Stimulated activated CD8-positive, alpha-beta memory T cell treated with anti-CD3 and anti-CD28 coated beads, Interleukin-4, amount 100 ng/mL, for 48 hours (primary cell): ENCODE measurements around the gene RNASE13.

Experiments used
- DNase-seq: peaks from one replicate; pipeline ENCODE4 v3.0.0-alpha.2; 2020

Gene RNASE13

DNA sequence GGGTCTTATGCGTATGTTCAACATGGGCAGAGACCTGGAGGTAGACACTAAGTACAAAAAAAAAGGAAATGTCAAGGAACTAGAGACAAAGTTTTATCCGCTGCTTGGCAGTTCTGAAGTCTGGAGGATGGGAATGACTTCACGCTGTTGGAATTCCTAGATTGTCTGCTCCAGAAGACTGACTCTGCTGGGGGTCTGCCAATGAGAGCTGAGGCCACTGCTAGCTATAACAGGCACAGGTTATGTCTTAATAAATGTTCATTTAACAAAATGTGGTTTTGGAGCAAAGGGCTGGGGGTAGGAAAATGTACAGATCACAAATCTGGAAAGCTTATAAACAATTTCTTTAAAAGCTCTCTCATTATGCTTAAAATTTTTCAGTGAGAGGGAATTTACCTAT is 28.9 kb upstream of the RNASE13 start:
- no peak for DNase-seq

DNA sequence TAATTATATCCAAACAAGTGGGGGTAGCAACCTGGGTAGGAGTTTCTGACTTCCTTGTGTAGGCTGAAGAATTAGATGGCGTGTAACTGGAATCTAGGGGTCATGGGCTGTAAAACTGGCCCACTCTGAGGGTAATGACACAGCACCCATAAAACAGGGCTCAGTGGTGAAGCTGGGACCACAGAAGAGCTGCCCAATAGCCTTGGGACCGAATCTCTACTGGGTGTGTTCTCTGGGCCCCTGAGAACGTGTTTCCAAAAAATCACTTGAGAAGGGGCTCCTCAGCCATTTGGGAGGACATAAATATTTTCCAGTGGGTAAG is 26.7 kb upstream of the RNASE13 start:
- no peak for DNase-seq

DNA sequence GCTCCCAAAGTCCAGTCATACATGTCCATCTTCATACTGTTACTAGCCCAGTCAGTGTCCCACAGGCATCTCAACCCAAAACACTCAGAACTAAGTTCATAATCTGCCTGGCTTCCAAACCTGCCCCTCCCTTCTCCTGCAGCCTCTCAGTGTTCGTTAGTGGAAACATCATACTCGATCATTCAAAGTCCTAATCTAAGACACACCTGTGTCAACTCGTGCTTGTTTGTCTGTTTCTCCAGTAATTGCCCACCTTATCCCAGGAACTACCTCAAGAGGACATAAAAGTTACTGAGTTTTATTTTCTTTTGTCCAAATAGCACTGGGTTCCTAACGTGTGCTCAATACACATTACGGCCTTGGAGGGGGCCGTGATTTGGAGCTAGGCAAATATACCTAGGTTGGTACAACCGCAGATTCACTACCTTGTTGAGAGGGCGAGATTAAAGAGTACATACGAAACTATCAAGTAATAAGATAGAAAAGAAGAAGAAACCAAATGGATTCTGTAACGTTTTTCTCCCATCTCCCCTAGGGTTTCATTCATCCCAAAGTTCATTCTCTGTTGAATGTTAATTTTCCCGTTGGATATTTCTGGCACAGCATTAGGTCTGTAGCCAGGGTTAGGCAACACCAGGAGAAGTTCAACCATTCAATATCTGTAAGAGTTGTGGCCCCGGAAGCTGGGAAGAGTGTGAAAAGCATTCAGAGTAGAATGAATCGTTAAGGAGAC is 26.2 kb upstream of the RNASE13 start:
- DNase-seq, result no peak

GRCh38 chr14:21059842-21060613 is 25.4 kb upstream of the RNASE13 start:
- DNase-seq, result no peak

- no peak for DNase-seq
Measured at GRCh38 chr14:21058903-21059302, 24.3 kb upstream of the RNASE13 start.

GRCh38 chr14:21057803-21058675 is 23.4 kb upstream of the RNASE13 start, which contains the start of gene RNASE8:
Gene RNASE8, plus strand, starts transcription at chr14:21057822. Its CDS starts 71 bp downstream, at chr14:21057893.
- DNase-seq, result no peak

- no peak for DNase-seq
Measured at GRCh38 chr14:21056520-21057163, 22.0 kb upstream of the RNASE13 start.

- DNase-seq, result no peak
Measured at GRCh38 chr14:21055432-21056117, 21.0 kb upstream of the RNASE13 start.

DNA sequence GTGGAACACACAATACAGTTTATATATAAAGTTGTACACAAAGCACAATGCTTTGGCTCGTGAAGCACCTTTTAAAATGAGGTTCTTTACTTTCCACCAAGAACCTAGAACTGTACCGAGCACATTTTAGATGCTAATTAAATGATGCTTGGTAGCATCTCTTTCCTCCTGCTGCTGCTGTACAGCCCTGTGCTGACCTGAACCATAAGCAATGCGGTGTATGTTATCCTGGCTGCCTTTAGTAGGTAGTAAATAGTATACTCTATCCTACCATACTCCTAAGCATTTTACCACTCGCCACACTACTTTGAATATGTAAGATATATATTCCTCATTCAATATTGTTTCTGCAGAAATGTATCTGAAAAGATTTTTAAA is 20.1 kb upstream of the RNASE13 start:
- DNase-seq, result no peak

DNA sequence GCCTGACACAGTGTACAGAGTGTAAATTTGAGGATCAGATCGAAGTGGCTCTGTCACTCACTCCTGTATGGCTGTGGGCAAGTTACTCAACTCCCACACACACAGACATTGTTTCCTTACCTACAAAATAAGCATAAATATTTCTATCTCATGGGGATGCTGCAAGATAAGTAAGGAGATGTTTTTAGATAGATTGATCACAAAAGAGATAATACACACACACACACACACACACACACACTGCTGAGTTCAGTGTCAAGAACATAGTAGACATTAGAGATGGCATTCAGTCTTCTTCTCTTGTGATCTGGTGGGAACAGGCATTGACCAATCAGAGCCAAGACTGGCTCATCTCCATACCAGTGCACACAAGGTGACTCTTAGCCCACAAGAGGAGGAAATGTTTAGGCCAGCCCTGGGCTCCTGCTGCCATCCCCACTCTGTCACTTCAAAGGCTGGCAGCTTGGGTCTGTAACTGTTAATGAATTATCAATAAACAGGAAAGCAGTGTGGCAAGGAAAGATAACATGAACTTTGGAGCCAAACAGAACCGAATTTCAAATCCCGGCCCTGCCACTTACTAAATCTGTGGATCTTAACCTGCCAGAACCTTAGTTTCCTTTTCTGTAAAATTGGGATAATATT is 19.6 kb upstream of the RNASE13 start:
- DNase-seq, result no peak

DNA sequence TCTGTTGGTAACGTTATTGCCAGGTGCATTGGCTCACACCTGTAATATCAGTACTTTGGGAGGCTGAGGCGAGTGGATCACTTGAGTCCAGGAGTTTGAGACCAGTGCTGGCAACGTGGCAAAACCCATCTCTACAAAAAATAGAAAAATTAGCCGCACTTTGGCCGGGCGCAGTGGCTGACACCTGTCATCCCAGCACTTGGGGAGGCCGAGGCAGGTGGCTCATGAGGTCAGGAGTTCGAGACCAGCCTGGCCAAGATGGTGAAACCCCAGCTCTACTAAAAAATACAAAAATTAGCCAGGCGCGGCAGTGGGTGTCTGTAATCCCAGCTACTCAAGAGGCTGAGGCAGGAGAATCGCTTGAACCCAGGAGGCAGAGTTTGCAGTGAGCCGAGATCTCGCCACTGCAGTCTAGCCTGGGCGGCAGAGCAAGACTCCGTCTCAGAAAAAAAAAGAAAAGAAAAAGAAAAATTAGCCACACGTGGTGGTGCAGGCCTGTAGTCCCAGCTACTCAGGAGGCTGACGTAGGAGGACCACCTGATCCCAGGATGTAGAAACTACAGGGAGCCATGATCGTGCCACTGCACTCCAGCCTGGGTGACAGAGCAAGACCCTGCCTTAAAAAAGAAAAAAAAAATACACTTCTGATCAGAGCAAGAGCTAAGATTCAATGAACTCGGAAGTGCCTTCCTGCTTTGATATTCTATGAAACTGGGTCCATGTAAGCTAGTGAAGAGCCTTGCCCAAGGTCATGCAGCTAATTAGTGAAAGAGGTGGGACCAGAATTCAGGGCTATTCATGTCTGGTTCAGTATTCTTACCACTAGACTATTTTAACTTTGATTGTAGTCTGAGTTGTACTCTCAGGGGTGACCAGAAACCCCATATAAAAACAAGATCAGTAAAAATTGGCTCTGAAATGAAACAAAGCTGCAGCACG is 18.8 kb upstream of the RNASE13 start:
- DNase-seq, result no peak

DNA sequence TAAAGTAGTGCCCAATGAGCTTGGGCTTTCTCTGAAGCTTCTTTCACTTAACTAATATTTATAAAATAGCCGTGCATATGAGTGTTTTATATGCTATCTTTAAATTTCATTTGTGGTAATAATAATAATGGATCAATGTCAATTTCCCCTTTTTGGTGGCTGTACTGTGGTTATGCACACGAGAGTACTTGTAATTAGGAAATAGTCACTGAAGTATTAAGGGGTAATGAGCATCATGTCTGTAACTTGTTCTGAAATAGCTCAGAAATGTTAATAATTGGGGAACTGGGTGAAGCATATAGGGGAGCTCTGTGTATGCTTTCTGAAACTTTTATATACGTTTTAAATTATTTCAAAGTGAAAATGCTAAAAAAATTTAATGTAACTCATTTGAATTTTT is 16.0 kb upstream of the RNASE13 start:
- DNase-seq, result no peak

DNA sequence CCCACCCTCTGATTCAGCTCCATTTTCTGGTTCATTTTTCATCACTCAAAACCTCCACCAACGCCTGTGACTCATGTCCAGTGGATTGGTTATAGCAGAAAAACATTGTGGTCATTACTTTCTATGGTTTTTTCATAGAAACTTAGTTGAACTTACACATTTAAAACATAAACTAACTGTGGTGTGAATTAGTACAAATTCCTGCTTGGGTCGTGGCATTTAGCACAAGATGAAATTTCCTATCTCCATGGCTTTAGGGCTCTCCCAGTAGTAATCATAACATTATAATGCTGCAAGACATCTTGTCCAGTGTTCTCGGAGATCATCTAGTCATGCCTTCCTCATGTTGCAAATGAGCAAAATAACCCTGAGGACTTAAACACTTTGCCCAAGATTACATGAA is 14.7 kb upstream of the RNASE13 start:
- no peak for DNase-seq

DNA sequence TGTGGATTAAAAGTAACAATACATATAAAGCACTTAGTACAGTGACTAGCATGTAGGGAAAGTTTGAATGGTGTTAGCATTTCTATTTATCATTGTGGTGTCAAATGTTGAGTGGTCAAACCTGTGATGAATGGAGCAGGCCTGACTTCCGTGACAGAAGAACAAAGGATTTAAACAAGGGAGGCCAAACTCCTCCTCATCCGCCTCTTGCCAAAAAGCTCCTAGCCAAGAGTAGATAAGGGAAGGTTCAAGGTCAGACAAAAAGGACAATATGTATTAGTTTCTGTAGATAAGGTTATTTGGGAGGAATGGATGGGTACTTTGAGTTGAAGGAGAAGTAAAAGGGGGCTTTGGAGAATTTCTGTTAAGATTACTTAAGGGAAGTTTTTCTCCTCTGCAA is 14.0 kb upstream of the RNASE13 start:
- DNase-seq, result no peak

DNA sequence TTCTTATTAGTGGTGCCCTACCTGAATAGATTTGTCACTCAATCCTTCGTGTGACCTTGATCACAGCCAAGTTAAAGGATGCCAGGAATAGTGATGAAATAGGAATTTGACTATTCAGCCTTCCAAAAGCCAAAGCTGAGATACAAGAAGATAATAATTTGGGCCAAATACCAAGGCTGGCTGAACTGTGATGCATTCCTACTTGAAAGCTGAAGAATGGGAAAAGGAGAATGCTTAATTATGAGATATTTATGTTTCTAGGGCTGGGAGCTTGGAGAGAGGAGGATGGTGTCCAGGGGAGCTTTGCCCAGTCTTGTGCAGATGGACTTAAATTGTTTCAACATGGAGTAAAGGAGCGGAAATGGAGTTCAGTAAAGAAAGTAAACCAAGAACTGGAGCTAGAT is 12.8 kb upstream of the RNASE13 start:
- no peak for DNase-seq

GRCh38 chr14:21043974-21044618 is 9.5 kb upstream of the RNASE13 start:
- no peak for DNase-seq

DNA sequence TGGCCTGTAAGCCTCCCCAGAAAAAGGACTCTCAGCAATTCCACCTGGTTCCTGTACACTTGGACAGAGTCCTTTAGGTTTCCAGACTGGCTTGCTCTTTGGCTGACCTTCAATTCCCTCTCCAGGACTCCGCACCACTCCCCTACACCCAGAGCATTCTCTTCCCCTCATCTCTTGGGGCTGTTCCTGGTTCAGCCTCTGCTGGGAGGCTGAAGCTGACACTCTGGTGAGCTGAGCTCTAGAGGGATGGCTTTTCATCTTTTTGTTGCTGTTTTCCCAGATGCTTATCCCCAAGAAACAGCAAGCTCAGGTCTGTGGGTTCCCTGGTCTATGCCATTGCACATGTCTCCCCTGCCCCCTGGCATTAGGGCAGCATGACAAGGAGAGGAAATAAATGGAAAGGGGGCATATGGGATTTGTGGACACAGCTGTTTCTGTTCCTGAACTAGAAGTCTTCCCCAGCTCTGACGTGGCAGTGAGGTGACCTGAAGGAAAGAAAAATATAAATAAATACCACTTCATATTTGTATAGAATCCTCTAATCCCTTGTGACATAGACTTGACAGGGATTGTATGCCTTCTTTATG is 8.9 kb upstream of the RNASE13 start:
- DNase-seq, result no peak

- no peak for DNase-seq
Measured at GRCh38 chr14:21042918-21043317, 8.3 kb upstream of the RNASE13 start.

- DNase-seq, result no peak
Measured at GRCh38 chr14:21041676-21042433, 7.2 kb upstream of the RNASE13 start, which contains the start of gene RNASE7. Gene RNASE7, plus strand, starts transcription at chr14:21042362. Its CDS starts 631 bp downstream, at chr14:21042993.
